Pons (tissue), 1 donor: ENCODE data around the gene FMO4.
"Not testable (repeated sequence)": the region's sequence is repeated elsewhere in the genome, so short reads cannot be mapped to it uniquely, and the experiment has no call there.

Experiments
- DNase-seq: peaks from one replicate; pipeline ENCODE4 v3.0.0-alpha.2; 2016; ENCODE audit warnings: low spot score

The FMO4 gene

GRCh38 chr1:171335964-171336363, 22.0 kb downstream of the FMO4 start:
- DNase-seq = no peak

- not testable (repeated sequence) for DNase-seq
Measured at GRCh38 chr1:171339345-171339744, 25.4 kb downstream of the FMO4 start.

- DNase-seq = no peak
Measured at GRCh38 chr1:171343727-171344472, 29.9 kb downstream of the FMO4 start.

- DNase-seq = no peak
Measured at GRCh38 chr1:171344473-171344820, 30.5 kb downstream of the FMO4 start.

- DNase-seq = no peak
Measured at GRCh38 chr1:171345536-171345935, 31.6 kb downstream of the FMO4 start.

- DNase-seq = no peak
Measured at GRCh38 chr1:171346881-171347280, 32.9 kb downstream of the FMO4 start.

GRCh38 chr1:171350594-171350993, 36.6 kb downstream of the FMO4 start:
- no peak for DNase-seq

GRCh38 chr1:171351961-171352360, 38.0 kb downstream of the FMO4 start:
- DNase-seq = no peak

GRCh38 chr1:171352554-171352953, 38.6 kb downstream of the FMO4 start:
- no peak for DNase-seq

- DNase-seq = no peak
Measured at GRCh38 chr1:171355727-171356126, 41.7 kb downstream of the FMO4 start.

GRCh38 chr1:171357179-171357578, 43.2 kb downstream of the FMO4 start:
- DNase-seq = no peak

- not testable (repeated sequence) for DNase-seq
Measured at GRCh38 chr1:171359355-171359648, 45.3 kb downstream of the FMO4 start.

GRCh38 chr1:171359731-171360527, 45.9 kb downstream of the FMO4 start:
- DNase-seq = not testable (repeated sequence)

- no peak for DNase-seq
Measured at GRCh38 chr1:171366085-171366484, 52.1 kb downstream of the FMO4 start.

- DNase-seq = no peak
Measured at GRCh38 chr1:171366816-171367215, 52.8 kb downstream of the FMO4 start.

GRCh38 chr1:171367436-171367835, 53.5 kb downstream of the FMO4 start:
- DNase-seq = no peak

- no peak for DNase-seq
Measured at GRCh38 chr1:171372418-171373084, 58.6 kb downstream of the FMO4 start.

GRCh38 chr1:171373357-171374122, 59.6 kb downstream of the FMO4 start:
- not testable (repeated sequence) for DNase-seq

GRCh38 chr1:171379846-171380245, 65.9 kb downstream of the FMO4 start:
- DNase-seq = no peak

- no peak for DNase-seq
Measured at GRCh38 chr1:171381866-171382210, 67.9 kb downstream of the FMO4 start.

- no peak for DNase-seq
Measured at GRCh38 chr1:171384496-171384895, 70.5 kb downstream of the FMO4 start.

- no peak for DNase-seq
Measured at GRCh38 chr1:171389171-171389570, 75.2 kb downstream of the FMO4 start.
